Activated naive CD4-positive, alpha-beta T cell (primary cell): Measurements from ENCODE around the gene MRPL12.

Source experiments
- DNase-seq, 4 experiments: peaks; one replicate each; lab custom pipeline; 2025; lab: John Stamatoyannopoulos, UW

Gene MRPL12

DNA sequence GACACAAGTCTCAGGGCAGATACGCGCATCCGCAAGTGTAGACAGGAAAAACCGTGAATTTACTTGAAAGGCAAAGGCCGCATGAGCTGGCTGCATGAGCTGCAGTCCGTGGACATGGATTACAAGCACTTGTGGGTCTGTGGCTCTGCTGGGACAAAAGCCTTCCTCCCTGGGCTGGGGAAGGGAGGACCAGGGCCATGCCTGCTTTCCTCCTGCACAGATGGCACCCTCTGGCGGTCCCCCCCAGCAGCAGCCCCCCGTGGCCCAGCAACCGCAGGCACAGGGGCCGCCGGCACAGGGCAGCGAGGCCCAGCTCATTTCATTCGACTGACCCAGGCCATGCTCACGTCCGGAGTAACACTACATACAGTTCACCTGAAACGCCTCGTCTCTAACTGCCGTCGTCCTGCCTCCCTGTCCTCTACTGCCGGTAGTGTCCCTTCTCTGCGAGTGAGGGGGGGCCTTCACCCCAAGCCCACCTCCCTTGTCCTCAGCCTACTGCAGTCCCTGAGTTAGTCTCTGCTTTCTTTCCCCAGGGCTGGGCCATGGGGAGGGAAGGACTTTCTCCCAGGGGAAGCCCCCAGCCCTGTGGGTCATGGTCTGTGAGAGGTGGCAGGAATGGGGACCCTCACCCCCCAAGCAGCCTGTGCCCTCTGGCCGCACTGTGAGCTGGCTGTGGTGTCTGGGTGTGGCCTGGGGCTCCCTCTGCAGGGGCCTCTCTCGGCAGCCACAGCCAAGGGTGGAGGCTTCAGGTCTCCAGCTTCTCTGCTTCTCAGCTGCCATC is 1.7 kb upstream of the MRPL12 start:
- DNase-seq, result no peak

DNA sequence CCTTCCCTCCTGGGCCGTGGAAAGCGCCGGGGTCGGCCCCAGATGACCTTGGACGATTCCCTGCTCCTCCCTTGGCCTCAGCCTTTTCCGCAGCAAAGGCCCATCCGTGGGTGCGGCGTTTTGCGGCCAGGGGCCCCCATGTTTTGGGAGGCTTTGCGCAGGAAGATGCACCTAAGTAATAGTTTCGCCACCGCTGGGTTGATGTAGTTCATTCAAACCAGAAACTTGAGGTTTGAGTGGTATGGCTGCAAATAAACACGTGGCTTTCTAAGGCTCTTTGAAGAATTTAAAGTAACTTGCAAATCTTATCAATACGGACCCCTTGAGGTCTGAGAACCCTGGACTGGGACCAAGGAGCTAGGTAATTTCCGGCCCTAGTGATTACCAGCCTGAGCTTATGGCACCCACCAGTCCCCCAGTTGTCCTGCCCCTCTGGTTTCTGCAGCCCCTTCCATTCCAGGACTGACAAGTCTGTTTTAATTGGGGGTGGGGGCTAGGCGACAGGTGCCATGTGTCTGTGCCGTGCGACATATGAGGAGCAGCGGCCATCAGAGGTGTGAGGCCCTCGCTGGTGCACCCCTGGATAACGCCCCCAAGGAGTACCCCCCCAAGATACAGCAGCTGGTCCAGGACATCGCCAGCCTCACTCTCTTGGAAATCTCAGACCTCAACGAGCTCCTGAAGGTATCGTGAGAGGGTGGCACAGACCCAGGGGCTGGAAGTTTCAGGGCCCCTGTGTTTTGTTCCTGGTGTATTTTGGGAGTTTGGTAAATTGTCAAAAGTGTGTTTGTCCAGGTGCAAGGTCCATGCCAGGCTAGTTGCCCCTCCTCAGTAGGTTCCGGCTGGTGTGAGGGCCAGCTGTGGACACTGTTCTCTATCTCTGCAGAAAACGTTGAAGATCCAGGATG is 834 bp downstream of the MRPL12 start:
- DNase-seq, result no peak

DNA sequence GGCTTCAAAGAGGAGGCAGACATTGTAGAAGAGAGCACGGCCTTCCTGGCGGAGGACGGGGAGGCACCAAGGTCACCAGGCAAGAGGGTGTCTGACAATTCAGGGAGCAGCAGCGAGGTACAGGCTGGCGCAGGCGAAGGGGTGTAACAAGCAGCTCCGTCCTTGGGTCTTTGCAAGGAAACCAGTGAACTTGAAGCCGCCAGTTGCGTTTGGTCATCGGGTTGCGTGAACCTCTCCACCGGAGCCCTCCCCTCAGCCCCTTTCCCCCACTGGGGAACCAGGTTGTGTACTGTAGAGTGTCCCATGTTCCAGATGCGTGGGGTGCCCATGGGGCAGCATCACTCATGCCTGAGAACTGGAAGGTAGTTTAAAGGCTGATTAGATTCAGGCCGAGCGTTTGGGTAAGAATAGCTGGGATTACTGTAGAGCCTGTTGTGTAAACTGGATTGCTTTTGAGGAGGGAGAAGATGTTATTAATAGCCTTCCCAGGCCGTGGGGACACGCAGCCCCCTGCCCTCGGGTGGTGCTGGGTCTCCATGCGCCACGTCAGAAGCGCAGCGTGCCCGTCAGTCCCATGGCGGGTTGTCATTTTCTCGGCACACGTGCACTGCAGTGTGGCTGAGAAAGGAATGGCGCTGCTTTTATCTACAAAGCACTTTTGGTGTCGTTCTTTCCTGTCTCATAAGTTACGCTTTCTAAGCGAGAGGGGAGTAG is 2.5 kb downstream of the MRPL12 start:
- no peak for DNase-seq

DNA sequence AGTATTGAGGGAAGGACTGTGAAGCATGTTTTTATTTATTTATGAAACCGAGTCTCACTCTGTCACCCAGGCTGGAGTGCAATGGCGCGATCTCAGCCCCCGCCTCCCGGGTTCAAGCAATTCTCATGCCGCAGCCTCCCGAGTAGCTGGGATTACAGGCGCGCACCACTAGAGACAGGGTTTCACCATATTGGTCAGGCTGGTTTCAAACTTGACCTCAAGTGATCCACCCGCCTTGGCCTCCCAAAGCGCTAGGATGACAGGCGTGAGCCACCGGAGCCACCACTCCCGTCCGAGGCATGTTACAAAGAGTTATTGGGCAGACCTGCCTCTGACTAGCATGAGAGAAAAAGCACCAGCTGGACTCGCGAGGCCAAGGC is 3.1 kb downstream of the MRPL12 start:
- DNase-seq, result no peak

DNA sequence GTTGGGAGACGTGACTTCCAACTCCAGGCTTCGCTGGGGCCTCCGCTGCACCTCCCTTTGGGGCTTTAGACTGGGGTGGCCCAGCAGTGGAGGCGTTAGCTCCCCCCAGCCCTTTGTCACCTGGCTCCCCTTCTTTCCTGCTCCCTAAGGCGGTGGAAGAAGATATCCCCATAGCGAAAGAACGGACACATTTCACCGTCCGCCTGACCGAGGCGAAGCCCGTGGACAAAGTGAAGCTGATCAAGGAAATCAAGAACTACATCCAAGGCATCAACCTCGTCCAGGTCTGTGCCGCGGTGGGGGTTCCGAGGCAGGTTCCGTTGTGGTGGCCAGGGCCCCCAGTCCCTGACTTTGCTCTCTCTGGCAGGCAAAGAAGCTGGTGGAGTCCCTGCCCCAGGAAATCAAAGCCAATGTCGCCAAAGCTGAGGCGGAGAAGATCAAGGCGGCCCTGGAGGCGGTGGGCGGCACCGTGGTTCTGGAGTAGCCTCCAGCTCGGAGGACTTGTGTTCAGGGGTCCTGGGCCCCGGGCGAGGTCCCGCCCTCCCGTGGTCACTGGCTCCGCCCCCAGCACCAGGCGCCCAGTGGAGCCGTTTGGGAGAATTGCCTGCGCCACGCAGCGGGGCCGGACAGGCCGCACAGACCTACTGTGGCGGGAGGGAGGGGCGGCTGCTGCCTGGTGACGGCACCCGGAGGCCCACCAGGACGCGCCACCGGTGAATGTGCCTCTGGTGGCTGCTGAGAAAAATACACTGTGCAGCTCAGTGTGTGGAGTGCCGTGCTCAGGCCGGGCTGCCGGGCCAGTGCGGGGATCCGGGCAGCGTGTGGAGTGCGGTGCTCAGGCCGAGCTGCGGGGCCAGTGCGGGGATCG is 3.8 kb downstream of the MRPL12 start:
- no peak for DNase-seq

DNA sequence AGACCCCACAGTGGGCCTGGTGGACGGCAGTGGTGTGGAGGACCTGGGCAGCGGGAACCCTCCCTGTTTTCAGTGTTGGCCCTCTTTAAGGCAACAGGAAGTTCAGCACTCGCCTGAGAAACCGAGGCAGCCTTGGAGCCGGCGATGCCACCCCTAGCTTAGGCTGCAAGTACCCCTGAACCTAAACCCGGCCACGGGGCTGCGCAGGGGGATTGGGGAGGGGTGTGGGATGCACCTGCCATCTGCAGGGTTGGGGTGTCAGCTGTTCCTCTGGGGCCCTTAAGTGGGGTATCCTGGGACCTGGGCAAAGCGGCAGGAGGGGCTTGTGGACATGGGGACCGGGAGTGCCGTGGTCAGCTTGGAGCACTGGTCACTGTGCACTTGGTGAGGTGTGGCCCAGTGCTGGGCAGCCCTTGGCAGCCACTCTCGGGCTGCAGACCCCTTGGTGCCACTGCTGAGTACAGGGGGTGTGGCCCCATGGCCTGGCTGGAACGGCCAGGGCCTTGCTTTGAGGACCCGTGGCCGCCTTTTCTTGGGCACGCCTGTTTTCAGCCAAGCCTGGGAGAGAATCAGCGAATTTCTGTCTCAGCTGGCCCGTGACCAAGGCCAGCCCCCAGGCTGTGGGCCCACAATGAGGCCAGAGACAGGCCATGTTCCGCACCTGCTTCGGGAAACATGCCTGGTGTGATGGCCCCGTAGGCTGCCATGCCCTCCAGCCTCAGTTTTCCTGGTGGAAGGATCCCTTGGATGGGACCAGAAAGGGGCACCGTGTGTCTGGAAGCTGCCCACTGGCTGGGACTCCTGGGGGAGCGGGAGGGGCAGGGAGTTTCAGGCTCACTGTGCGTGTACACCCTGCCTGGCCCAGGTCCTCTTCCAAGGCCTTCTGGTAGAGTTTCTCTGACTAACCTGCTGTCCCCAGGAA is 4.8 kb downstream of the MRPL12 start:
- no peak for DNase-seq

DNA sequence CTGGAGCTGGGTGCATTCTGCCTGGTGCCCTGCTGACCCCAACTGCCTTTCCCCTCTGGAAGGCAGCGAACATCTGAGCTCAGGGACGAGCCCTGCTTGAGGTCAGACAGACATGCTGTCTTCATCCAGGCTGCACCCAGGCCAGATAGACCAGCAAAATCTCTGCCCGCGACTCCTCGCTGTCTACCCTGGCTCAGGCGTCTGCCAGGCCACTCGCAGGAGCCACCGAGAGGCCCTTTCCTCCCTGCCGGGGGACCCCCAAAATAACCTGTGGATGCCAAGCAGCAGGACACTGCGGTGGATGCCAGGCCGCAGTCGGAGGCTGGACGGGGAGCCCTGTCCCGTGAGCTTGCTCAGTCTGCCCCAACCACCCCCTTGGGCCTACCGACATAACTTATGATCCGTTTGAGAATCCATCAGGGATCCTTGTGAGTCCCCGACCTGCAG is 5.6 kb downstream of the MRPL12 start:
- DNase-seq, result no peak

DNA sequence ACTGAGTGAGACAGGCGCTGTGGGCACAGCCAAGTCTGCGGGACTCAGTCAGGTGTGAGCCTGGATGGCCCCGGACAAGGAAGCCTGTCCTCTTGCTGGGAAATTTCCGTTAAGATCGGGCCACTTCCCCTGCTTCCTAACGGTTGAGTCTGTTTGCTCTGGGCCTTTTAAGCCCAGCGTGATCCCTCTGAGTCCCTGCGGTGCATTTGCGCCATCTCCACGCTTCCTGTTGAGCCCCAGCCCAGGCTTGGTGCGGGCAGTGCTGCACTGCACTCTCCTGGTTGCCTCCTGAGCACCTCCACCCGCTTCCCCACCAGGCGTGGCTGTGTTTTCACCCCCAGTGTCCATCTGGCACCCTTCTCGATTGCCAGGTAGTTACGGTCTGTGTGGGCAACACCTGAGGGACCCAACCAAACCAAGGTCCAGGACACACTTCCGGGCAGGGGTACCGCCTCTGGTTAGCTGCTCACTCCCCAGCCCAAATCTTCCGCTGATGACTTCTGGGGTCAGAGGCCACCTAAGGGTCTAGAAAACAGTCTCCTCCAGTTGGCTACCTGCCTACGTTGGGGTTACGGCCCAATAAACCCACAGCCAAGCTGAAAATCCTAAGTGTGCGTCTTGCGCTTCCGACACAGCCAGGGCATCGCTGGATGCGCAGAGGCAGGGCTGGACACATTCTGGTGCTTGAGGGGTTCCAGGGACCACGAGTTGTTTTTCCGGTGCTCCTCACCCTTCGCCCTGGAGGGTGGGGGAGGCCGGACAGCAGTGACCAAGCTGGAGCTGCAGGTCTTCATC is 7.5 kb downstream of the MRPL12 start:
- DNase-seq, result no peak

DNA sequence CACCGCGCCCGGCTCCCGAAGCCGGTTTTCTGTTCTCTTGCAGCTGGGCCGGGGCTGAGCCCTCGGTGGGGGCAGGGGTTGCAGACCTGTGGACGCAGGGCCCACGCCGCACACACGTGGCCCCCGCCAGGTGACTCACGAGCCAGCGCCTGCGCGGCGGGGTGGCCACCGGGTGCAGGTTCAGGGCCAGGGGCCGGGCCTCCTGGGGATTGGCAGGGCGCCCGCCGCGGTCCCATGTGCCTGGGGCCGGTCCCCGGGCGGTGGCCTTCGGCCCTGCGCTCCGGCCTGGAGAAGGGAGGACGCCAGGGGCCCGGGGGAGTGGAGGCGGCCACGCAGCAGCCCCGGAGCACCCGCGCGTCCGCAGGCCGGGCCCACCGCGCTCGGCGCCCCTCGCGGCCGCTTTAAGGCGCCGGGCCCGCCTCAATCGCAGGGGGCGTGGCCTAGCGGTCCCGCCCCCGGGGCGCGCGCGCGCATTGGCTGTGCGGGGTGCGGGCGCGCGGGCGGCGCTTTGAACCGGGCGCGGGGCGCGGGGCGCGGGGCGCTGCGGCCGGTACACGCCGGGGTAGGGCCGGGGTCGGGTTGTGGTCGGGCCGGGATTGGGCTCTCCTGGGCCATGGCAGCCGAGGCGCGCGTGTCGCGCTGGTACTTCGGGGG is 8.8 kb downstream of the MRPL12 start, which contains the start of gene SLC25A10:
TSS of gene SLC25A10 (plus strand) at position 471 of the 654 bp plus-strand sequence. CDS start at position 614, 143 bp downstream.
- peak; percentile 51 to 76 (median 58) for DNase-seq

DNA sequence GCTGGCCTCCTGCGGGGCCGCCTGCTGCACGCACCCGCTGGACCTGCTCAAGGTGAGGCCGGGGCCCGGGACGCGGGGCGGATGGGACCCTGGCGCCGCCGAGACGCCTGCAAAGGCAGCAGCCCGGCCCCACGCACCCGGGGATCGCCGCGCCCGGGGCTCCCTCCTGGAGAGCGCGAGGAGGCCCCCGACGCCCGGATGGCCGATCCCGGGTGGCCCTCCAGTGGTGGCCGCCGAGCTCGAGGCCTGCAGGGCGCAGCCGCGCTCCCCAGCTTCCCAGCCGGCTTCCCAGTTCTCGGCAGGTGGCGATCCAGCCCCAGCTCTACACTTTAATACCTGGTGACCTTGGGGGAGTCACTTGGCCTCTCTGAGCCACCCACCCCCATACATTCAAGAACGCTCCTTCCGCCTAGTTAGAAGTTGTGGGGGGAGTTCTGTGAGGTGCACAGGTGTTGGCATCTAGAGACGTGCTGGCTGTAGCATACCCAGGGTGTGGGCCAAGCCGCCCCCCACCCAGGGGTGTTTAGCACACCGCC is 9.4 kb downstream of the MRPL12 start:
- DNase-seq, result no peak

DNA sequence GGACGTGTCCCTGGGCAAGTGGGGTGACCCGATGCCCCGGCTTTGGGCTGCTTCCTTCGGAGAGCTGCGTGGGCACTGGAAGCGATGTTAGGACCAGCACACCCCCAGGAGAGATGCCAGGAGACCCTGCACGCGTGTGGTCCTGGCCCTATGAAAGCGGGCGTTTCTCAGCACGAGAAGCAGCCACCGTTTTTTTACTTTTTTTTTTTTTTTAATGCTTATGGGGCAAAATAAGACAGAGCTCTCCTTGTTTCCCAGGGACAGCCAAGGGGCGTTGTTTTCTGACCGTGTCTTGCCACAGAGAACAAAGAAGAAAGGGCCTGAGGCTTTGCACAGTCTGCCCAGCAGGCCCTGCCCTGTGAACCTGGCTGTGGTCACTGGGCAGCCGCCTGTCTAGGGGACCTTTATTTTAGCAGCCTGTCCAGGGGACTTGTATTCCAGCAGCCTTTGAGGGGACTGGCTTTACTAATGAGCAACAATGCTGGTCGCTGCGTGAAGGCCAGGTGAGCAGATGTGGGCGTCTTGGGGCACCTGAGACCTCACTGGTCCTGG is 9.9 kb downstream of the MRPL12 start:
- DNase-seq, result no peak

DNA sequence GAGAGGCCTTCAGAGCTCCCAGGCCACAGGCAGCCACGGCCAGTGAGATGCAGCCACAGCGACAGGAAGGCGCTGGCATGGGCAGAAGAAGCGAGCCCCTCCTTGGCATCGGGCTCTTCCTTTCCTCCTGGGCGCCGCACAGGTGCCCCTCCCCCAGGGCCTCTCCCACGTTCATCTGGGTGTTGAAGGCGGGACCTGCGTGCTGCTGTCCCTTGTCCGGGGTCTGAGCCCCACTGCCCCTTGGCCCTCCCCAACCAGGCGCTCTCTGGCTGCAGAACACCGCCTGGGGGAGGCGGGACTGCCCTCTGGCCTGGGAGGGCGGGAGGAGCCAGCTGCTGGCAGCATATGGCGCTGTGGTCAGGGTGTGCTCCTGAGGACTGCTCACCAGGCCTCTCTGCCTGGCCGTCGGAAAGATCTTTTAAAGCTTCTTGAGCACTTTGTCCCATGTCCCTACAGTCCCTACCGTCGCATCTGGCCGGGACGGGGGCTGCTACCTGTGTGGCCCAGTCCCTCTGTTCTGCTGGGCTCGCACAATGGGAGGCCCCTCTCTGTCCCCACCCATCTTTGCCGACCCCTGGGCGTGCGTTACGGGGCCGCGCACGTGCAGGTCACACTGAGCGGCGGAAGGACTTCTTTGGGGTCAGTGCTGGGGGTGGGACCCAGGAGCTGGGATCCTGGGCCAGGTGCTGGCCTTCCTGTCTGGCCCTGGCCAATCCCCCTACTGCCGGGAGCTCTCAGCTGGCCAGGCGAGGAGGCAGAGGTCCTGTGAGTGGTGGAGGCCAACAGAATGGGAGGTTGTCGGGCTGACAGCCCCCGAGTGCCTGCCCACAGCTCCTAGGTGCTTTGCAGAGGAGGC is 10.6 kb downstream of the MRPL12 start:
- no peak for DNase-seq

DNA sequence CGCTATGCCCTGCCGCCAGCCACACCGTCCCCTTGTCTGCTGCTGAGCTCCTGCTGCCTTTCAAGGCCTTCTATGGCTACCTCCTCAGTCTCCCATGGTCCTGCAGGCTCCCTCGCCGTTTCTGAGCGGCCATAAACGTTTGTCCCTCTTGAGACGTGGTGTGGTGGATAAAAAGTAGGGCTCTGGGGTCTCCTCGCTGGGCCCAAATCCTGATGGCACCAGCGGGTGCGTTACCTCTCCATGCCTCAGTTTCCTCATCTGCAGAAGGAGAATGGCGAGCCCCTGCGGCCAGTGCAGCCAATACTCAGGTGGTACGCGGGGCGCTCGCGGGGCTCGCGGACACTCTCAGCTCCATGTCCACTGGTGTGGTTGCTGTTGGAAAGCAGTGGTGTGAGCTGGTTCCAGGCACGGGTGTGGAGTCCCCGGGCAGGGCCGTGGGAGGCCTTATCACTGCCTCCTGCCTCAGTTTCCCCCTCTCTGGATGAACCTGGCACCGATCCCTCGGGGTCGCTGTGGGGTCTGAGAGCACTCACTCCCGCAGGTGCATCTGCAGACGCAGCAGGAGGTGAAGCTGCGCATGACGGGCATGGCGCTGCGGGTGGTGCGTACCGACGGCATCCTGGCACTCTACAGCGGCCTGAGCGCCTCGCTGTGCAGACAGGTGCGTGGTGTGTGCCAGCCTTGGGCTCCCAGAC is 11.4 kb downstream of the MRPL12 start:
- no peak for DNase-seq

DNA sequence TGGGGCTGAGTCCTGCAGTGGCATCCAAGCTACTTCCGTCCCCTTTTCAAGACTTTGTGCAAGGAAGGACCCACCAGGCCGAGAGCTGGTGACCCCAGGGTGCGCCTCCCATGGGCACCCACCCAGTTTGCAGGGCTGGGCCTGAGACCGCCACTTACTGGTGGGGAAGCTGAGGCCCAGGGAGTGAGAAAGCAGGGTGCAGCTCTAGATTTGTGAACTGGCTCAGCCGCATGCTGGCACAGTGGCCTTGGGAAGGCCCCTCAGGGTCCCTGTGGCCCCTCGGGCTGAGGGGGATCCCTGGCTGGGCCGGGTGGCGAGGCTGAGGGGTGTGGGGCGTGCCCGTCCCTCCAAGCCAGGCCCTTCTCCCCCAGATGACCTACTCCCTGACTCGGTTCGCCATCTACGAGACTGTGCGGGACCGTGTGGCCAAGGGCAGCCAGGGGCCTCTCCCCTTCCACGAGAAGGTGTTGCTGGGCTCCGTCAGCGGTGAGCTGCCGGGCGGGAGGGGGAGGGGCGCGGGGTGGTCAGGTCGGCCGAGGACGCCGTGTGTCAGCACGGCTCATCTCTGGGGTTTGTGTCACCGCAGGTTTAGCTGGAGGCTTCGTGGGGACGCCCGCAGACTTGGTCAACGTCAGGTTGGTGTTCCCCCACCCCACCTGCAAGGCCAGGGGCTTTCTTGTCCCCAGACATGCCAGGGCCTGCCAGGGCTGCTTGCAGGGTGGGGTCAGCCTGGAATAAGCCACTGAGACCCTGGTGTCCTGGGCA is 12.1 kb downstream of the MRPL12 start:
- DNase-seq, result no peak

DNA sequence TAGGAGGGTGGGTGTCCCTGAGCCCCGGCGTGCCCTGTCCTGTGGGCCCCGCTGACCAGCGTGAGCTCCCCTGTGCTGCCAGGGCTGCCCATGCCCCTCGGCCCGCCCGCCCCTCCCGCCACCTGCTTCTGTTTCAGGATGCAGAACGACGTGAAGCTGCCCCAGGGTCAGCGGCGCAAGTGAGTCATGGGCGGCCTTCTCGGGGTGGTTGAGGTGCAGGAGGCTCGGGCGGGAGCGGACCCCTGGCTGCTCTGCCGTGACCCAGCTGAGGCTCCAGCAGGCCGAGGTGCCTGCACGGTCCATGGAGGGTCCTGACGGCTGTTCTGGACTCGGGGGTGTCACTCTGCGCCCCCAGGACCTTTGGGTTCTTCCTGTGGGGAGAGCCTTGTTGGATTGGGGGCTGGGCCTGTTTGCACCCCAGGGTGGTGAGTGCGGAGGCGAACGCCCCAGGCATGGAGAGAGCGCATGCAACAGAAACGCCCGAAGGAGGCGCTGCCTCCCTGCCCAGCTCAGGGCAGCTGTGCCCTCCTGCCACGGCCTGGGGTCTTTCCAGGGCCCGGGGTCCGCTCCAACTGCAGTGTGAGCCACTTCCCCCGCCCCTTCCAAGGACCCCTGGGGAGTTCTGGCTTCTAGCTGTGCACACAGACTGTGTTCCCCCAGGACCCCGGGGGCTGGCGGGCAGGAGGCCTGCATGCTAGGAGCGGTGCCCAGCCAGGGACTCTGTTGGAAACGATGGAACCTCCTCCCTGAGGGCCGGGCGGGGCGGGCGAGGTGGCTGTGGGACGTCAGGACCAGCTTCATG is 12.9 kb downstream of the MRPL12 start:
- DNase-seq, result no peak
